Brain microvascular endothelial cell (primary cell): ENCODE measurements around the gene PKD1.

Experiments used
- DNase-seq: peaks from one replicate; pipeline ENCODE4 v3.0.0-alpha.2; 2020
- H3K27ac ChIP-seq: fragments of 250-450 bp; sonication (Bioruptor Pico); 2 replicates; pipeline ENCODE4 v1.5.1; 2020; ENCODE audit warnings: mild to moderate bottlenecking, moderate library complexity
- H3K27me3 ChIP-seq: fragments of 250-450 bp; sonication (Bioruptor Pico); replicated peaks from 2 replicates; pipeline ENCODE4 v1.5.1; 2020; ENCODE audit warnings: mild to moderate bottlenecking
- H3K36me3 ChIP-seq: fragments of 250-450 bp; sonication (Bioruptor Pico); replicated peaks from 2 replicates; pipeline ENCODE4 v1.5.1; 2020; ENCODE audit warnings: mild to moderate bottlenecking
- H3K4me3 ChIP-seq: 2 replicates; pipeline ENCODE4 v1.5.1; 2011; ENCODE audit warnings: low read depth, mild to moderate bottlenecking, control low read depth, low read length, moderate library complexity
- in situ Hi-C: cut with HindIII; loops from 2 replicates; pipeline ENCODE4 v1.10.0; 2017; ENCODE audit warnings: low sequenced_read_pairs, low pct_ligation_motif_present
- TF ChIP-seq, protein P1 (sequence below): IDR thresholded peaks from 2 replicates; pipeline ENCODE4 v1.5.1; 2011; ENCODE audit warnings: low read depth, mild to moderate bottlenecking, moderate library complexity, low read length, control low read depth, inconsistent platforms; ENCODE audit errors: missing control alignments

PKD1 gene

DNA sequence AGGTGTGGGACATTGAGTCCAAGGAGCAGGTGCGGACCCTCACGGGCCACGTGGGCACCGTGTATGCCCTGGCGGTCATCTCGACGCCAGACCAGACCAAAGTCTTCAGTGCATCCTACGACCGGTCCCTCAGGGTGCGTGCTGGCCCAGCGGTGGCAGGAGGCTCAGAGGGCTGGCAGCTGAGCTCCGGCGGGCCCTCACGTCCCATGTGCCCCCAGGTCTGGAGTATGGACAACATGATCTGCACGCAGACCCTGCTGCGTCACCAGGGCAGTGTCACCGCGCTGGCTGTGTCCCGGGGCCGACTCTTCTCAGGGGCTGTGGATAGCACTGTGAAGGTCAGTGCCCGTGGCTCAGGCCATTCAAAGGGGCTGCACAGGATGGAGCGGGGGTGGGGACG, 40.3 kb upstream of the PKD1 start:
- in situ Hi-C loops, result no loop called here
- Histone ChIP-seq H3K27me3 (no peaks in the 10 kb centered on the region), H3K27ac (no peak overlapping the region), H3K36me3 (peaks cover 62% of the 10 kb centered on the region), H3K4me3 (no peak overlapping the region)
- TF ChIP-seq, protein P1, sequence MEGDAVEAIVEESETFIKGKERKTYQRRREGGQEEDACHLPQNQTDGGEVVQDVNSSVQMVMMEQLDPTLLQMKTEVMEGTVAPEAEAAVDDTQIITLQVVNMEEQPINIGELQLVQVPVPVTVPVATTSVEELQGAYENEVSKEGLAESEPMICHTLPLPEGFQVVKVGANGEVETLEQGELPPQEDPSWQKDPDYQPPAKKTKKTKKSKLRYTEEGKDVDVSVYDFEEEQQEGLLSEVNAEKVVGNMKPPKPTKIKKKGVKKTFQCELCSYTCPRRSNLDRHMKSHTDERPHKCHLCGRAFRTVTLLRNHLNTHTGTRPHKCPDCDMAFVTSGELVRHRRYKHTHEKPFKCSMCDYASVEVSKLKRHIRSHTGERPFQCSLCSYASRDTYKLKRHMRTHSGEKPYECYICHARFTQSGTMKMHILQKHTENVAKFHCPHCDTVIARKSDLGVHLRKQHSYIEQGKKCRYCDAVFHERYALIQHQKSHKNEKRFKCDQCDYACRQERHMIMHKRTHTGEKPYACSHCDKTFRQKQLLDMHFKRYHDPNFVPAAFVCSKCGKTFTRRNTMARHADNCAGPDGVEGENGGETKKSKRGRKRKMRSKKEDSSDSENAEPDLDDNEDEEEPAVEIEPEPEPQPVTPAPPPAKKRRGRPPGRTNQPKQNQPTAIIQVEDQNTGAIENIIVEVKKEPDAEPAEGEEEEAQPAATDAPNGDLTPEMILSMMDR, result no peak
- DNase-seq, result no peak

DNA sequence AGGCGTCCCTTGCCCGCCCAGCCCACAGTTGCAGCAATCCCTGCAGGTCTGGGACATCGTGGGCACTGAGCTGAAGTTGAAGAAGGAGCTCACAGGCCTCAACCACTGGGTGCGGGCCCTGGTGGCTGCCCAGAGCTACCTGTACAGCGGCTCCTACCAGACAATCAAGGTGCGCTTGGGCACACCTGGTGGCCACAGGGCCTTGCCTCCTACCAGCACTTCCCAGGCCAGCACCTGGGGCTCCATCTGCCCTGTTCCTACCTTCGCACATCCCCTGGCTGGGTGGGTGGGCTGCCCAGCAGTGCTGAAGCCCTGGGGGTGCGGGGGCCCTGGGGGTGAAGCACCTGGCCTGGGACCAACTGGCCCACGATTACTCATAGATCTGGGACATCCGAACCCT, 39.8 kb upstream of the PKD1 start:
- in situ Hi-C loops, result no loop called here
- Histone ChIP-seq H3K4me3 (no peak overlapping the region), H3K27me3 (no peaks in the 10 kb centered on the region), H3K27ac (no peak overlapping the region), H3K36me3 (peaks cover 64% of the 10 kb centered on the region)
- TF ChIP-seq, protein P1, result no peak
- no peak for DNase-seq

DNA sequence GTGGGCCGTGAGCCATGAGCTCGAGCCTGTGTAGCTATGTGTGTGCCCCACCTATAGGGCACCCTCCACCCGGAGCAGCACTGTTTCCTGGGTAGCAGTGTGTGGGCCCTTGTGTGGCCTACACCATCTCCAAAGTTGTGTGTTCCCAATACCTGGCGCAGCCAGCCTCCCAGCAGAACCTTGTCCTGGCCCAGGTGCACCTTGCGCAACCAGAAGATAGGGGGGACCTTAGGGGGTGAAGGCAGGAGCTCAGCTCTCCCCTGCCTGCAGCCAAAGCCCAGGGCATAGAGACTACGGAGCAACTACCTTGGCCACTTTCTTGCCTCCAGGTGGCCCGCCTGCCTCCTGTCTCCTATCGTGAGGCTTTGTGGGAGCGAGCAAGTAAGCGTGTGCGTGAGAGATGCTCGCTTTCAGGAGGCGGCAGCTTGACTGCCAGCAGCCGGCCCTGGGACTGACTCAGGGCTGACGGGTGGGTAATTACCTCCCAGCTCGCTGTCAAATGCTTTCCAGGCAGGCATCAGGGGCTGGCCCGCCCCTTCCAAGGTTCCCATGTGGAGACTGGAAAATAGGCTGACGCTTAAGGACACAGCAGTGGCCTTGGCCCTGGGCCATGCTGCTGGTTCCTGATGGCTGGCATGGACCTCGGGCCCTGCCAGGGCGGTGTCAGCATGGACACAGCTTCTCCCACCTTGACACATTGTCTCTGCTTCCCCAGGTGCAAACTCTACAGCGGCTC, 38.9 kb upstream of the PKD1 start:
- H3K27me3 ChIP-seq, result no peaks in the 10 kb centered on the region
- in situ Hi-C loops, result no loop called here
- H3K36me3 ChIP-seq, result peaks cover 64% of the 10 kb centered on the region
- no peak overlapping the region for H3K27ac ChIP-seq
- DNase-seq, result no peak
- TF ChIP-seq, protein P1, result no peak
- H3K4me3 ChIP-seq, result no peak overlapping the region

- H3K36me3 ChIP-seq, result peaks cover 67% of the 10 kb centered on the region
- in situ Hi-C loops, result no loop called here
- no peaks in the 10 kb centered on the region for H3K27me3 ChIP-seq
- H3K4me3 ChIP-seq, result no peak overlapping the region
- TF ChIP-seq, protein P1, result no peak
- no peak overlapping the region for H3K27ac ChIP-seq
- DNase-seq, result no peak
These were observed 38.2 kb upstream of the PKD1 start for GRCh38 chr16:2173916-2174315.

DNA sequence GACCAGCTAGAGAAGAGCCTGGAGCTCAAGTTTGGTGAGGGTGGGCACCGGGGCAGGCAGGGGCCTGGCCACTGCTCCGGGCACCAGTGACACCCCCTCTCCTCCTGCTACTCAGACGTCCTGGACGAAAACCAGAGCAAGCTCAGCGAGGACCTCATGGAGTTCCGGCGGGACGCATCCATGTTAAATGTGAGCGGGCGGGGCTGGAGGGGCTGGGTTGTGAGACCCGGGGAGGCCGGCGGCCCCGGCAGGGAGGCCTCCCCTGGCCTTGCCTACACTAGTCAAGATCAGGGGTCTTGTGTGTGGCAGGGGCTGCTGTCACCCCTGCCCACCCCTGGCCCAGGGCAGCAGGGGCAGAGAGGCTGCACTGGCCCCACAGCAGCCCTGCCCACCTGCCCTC, 37.7 kb upstream of the PKD1 start:
- in situ Hi-C loops, result no loop called here
- TF ChIP-seq, protein P1, result no peak
- H3K36me3 ChIP-seq, result peaks cover 66% of the 10 kb centered on the region
- no peaks in the 10 kb centered on the region for H3K27me3 ChIP-seq
- DNase-seq, result no peak
- no peak overlapping the region for H3K27ac ChIP-seq
- no peak overlapping the region for H3K4me3 ChIP-seq

DNA sequence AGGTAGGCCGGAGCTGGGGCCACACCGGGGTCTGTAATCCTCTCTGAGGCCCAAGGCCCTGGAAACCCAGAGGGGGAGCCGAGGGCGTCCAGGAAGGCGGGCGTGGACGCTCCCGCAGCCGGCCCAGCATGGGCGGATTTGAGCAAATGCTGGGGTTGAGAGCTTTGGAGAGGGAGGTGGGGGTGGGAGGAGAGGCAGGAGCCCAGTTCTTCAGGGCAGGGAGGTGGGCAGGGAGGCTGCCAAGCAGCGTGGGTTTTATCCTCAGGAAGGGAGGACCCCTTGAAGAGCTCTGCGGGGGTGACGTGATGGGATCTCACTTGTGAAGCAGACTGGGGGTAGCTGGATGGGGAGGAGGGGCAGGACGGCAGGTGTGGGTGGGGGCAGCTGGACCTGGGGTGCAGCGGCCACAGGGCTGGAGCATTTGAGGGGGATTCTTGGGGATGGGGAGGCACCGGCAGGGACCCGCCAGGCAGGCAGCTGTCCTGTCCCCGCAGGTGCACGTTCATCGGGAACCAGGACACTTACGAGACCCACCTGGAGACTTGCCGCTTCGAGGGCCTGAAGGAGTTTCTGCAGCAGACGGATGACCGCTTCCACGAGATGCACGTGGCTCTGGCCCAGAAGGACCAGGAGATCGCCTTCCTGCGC, 37.1 kb upstream of the PKD1 start:
- in situ Hi-C loops, result no loop called here
- Histone ChIP-seq H3K27ac (no peak overlapping the region), H3K36me3 (peaks cover 67% of the 10 kb centered on the region), H3K27me3 (no peaks in the 10 kb centered on the region), H3K4me3 (no peak overlapping the region)
- no peak for DNase-seq
- TF ChIP-seq, protein P1, result no peak
